Astrocyte (in vitro differentiated cells and primary cell): ENCODE measurements around the gene AATK.

Experiments used
- EZH2 ChIP-seq: IDR thresholded peaks from 2 replicates; pipeline ENCODE4 v1.6.1; 2012; ENCODE audit warnings: mild to moderate bottlenecking, low read length, inconsistent platforms; ENCODE audit not compliant: insufficient read depth
- TF ChIP-seq, protein P1 (sequence below): IDR thresholded peaks from 2 replicates; pipeline ENCODE4 v1.5.1; 2011; ENCODE audit warnings: low read depth, mild to moderate bottlenecking, inconsistent platforms, low read length, moderate library complexity; ENCODE audit not compliant: insufficient read depth

- TF ChIP-seq, protein P1, sequence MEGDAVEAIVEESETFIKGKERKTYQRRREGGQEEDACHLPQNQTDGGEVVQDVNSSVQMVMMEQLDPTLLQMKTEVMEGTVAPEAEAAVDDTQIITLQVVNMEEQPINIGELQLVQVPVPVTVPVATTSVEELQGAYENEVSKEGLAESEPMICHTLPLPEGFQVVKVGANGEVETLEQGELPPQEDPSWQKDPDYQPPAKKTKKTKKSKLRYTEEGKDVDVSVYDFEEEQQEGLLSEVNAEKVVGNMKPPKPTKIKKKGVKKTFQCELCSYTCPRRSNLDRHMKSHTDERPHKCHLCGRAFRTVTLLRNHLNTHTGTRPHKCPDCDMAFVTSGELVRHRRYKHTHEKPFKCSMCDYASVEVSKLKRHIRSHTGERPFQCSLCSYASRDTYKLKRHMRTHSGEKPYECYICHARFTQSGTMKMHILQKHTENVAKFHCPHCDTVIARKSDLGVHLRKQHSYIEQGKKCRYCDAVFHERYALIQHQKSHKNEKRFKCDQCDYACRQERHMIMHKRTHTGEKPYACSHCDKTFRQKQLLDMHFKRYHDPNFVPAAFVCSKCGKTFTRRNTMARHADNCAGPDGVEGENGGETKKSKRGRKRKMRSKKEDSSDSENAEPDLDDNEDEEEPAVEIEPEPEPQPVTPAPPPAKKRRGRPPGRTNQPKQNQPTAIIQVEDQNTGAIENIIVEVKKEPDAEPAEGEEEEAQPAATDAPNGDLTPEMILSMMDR: no peak
- TF ChIP-seq EZH2: no peak
These were observed 4.9 kb upstream of the AATK start for GRCh38 chr17:81170727-81171494.
